Inflammatory macrophage treated with lipopolysaccharide for 4 hours (primary cell): ENCODE measurements around the gene ZAR1.
"Not testable (repeated sequence)": the region's sequence is repeated elsewhere in the genome, so short reads cannot be mapped to it uniquely, and the experiment has no call there.

ENCODE experiments used
- DNase-seq: peaks from one replicate; pipeline ENCODE4 v3.0.0-alpha.2; 2020

The ZAR1 gene

GRCh38 chr4:48490012-48490679 lies at the start of gene ZAR1:
Gene ZAR1 (plus strand): TSS chr4:48490252. CDS start chr4:48490292, 40 bp downstream.
- DNase-seq = no peak

- peak; percentile 27 for DNase-seq
These were observed 49.1 kb upstream of the ZAR1 start for GRCh38 chr4:48440914-48441313.

- peak; percentile 16 for DNase-seq
These were observed 44.3 kb upstream of the ZAR1 start for GRCh38 chr4:48445704-48446103.

- no peak for DNase-seq
These were observed 43.4 kb upstream of the ZAR1 start for GRCh38 chr4:48446642-48447041.

GRCh38 chr4:48449151-48449550 lies 40.9 kb upstream of the ZAR1 start:
- no peak for DNase-seq

- DNase-seq = no peak
These were observed 39.3 kb upstream of the ZAR1 start for GRCh38 chr4:48450740-48451139.

GRCh38 chr4:48451656-48452055 lies 38.4 kb upstream of the ZAR1 start:
- DNase-seq = not testable (repeated sequence)

- DNase-seq = no peak
These were observed 35.5 kb upstream of the ZAR1 start for GRCh38 chr4:48454591-48454990.

GRCh38 chr4:48461000-48461399 lies 29.1 kb upstream of the ZAR1 start:
- no peak for DNase-seq

GRCh38 chr4:48462363-48462762 lies 27.7 kb upstream of the ZAR1 start:
- DNase-seq = no peak

GRCh38 chr4:48467442-48467841 lies 22.6 kb upstream of the ZAR1 start:
- DNase-seq = no peak

GRCh38 chr4:48467891-48468290 lies 22.2 kb upstream of the ZAR1 start:
- DNase-seq = no peak

GRCh38 chr4:48470137-48470536 lies 19.9 kb upstream of the ZAR1 start:
- no peak for DNase-seq

- no peak for DNase-seq
These were observed 19.5 kb upstream of the ZAR1 start for GRCh38 chr4:48470570-48470969.

- no peak for DNase-seq
These were observed 17.3 kb upstream of the ZAR1 start for GRCh38 chr4:48472794-48473193.

GRCh38 chr4:48475770-48476169 lies 14.3 kb upstream of the ZAR1 start:
- no peak for DNase-seq

- no peak for DNase-seq
These were observed 11.8 kb upstream of the ZAR1 start for GRCh38 chr4:48478273-48478672.

GRCh38 chr4:48481581-48481980 lies 8.5 kb upstream of the ZAR1 start:
- no peak for DNase-seq

- DNase-seq = no peak
These were observed 6.9 kb upstream of the ZAR1 start, which contains the start of gene SLC10A4 for GRCh38 chr4:48483006-48483776. Gene SLC10A4 (plus strand): TSS chr4:48483343. CDS start chr4:48483562, 219 bp downstream.

GRCh38 chr4:48483777-48484493 lies 6.1 kb upstream of the ZAR1 start:
- no peak for DNase-seq

GRCh38 chr4:48484494-48485168 lies 5.4 kb upstream of the ZAR1 start:
- no peak for DNase-seq

GRCh38 chr4:48489683-48490011 lies 405 bp upstream of the ZAR1 start:
- no peak for DNase-seq
